Stimulated activated CD4-positive, alpha-beta T cell treated with anti-CD3 and anti-CD28 coated beads, TNF-alpha, amount 100 ng/mL, for 48 hours (primary cell): ENCODE measurements around the gene CIBAR2.

Experiments
- DNase-seq, 3 donors: peaks; one replicate each; pipeline ENCODE4 v3.0.0-alpha.2; 2020; ENCODE audit warnings: low read depth in 3 of 3

Gene CIBAR2

DNA sequence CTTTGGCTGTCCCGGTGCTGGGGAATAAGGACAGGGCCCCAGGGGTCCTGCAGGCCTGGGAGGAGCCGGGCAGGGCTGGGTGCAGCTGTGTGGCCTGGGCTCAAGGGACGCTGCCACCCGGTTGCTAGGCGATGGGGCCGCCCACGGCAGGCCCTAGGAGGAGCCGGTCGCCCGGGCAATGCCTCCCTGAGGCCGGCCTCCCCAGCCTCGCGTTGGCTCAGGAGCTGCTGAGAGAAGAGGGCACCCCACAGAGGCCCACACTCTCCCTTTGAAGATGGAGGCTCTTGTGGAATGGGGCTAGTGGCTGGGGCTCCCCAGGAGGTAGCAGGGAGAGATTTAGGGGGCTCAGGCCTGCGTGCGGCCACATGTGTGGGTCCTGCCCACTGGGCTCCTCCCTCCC lies at the start of gene CIBAR2:
TSS of gene CIBAR2 (minus strand) at position 109 of the 400 bp plus-strand sequence. CDS start 120 bp downstream, outside the sequence.
- DNase-seq = no peak

DNA sequence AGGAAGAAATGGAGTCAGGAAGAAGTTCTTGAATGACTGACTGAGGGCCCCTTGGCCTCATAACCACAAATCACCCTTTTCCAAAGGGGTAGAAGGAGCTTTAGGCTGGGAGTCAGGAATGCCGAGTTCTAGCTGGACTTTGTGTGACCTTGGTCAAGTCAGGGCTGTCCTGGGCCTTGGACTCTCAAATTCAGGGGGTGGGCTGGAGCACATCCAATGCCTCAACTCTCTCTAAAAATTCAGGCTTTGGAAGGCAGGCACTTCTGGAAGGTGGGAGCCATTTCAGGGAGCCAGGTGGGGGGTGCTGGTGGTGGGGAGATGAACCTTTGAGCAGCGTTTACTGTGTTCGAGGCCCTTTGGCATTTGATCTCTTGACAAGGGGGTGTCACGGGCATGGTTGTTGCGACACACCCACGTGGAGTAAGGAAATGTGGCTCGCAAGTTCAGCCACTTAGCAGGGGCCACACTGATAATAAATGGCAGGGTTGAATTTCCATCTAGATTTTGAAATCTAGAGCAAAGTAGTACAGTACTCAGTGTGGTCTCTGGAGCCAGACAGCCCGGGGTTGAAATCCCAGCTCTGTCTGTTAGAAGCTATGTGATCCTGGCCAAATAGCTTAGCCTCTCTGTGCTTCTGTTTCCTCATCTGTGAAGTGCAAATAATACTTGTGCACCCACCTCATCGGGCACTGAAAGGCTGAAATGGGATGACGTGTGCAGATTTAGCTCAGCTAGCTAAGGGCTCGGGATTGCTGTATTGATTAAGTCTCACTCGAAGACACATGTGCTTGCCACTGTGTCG lies 47.1 kb upstream of the CIBAR2 start:
- no peak for DNase-seq

DNA sequence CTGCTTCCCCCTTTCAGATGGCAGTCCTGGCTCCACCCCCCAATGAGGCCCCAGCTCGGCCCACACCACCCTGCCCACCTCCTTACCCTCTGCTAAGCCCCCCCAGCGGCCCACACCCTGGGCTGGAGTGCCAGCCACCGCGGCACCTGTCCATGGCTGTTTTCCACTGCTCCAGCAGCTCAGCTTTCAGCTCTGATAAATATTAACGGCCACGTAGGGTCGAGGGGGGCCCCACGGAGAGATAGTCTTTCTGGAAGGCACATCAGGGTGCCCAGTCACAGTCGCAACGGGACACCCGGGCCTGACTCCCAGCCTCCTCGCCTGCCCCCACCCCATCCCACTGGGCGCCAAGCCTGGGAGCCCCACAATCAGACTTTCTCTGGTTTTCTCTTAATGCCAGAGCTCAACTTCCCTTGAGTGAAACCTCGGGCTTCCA lies 46.5 kb upstream of the CIBAR2 start:
- no peak for DNase-seq

DNA sequence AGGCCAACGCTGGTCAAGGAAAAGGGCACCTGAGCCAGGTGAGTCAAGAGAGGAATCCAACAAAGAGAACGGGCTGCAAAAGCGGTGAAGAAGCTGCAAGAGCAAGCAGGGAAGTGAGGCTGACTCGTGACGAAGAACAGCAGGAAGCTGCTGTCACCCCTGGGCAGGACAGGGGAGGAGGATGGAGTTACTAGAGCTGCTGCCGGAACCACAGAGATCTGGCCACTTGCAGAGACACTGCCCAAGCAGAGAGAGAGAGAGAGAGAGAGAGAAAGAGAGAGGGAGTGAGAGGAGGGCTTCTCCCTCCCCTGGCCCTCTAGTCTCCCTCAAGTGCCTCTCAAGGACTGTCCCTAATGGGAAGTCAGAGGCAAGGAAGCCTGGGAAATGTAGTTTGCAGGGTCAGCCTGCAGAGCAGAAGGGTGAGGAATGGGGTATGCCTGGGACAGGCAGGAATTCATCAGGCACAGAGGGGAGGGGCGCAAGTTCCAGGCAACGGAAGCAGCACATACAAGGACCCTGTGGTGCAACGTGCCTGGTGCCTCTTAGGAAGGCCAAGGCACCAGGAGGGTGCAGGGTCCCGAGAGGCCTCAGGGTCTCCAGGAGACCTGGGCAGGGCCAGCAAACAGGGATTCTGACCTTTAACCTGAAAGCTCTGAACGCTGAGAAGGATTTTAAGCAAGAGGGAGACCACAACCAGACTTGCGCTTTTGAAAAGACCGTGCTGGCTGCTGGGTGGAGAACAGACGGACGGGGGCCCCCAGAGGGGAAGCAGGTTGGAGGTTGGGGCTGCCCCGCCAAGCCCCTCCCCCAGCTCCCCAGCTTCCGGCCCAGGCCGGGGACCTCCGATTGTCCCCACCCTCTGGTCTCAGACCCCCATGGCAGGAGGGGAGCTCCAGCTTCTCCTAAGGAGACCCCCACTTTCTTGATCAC lies 45.8 kb upstream of the CIBAR2 start:
- no peak for DNase-seq

DNA sequence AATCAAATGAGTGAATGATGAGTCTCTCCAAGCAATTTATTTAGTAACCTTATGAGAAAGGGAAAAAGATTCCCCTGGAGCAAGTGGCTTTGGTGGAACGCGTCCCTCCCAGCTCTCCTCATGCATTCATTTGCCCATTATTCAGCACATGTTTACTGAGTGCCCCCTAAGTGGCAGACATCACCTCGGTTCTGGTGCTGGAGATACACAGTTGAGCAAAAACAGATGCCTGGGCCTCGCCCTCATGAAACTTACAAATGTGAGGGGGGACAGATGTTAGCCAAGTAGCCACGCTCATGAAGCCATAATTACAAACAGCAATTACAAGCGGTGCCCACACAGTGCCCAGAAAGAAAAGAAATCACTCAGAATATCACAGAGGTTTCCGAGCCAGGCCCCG lies 45.1 kb upstream of the CIBAR2 start:
- DNase-seq = no peak

DNA sequence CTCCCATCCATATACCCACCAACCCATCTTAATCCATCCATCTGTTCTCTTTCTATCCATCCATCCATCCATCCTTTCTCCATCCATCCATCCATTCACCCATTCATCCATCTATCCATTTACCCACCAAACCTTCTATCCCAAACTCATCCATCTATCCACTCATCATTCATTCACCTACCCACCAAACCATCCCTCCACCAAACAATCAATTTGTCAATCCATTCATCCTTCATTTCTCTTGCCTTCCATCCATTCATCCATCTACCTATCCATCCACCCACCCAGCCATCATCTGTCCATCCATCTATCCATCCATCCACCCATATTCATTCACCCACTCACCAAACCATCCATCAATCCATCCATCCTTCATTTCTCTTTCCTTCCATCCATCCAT lies 44.6 kb upstream of the CIBAR2 start:
- DNase-seq = no peak

DNA sequence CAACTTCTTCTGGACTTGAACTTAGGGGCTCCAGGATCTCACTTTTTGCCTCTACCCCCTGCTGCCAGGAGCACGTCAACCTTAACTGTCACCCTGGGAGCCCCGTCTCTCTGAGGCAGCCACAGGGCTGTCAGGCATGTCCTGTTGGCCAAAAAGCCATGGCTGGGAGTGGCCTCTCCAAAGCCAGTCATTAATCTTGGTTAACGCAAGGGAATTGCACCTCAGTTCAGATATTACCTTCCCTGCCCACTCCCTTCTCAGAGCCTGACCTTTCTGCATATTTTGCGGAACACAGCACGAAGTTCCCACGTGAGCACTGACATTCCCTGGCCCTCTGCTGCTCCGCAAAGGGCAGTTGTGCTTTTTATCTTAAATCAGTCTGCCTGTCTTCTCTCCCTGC lies 44.2 kb upstream of the CIBAR2 start:
- DNase-seq = no peak

DNA sequence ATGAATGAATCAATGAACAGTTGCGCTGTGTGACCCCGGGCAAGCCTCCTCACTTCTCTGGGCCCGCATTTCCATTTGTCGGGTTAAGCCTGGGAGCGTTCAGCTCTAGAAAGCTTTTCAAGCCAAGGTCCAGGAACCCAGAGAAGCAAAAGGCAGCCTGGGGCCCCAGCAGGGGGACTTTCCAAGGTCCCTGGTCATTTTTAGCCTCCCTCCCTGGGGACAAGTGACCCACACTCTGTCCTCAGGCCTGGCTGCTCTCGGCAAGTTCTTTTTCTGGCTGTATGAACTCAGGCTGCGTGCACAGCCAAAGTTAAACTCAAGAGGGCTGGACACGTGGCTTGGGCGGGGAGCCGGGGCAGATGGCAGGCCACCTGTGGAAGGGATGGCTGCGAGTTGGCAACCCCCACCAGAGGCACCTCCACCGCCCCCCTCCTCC lies 41.4 kb upstream of the CIBAR2 start:
- no peak for DNase-seq

DNA sequence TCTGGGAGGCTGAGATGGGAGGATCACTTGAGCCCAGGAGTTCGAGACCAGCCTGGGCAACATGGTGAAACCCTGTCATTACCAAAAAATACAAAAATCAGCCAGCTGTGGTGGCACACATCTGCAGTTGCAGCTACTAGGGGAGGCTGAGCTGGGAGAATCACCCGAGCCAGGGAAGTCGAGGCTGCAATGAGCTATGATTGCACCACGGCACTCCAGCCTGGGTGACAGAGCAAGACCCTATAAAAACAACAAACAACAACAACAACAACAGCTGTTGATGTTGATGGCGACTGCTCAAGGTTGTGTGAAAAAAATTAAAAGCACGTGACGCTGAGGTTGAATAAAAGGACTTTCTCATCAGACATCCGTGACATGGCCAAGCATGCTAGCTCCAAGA lies 40.8 kb upstream of the CIBAR2 start:
- DNase-seq = no peak

DNA sequence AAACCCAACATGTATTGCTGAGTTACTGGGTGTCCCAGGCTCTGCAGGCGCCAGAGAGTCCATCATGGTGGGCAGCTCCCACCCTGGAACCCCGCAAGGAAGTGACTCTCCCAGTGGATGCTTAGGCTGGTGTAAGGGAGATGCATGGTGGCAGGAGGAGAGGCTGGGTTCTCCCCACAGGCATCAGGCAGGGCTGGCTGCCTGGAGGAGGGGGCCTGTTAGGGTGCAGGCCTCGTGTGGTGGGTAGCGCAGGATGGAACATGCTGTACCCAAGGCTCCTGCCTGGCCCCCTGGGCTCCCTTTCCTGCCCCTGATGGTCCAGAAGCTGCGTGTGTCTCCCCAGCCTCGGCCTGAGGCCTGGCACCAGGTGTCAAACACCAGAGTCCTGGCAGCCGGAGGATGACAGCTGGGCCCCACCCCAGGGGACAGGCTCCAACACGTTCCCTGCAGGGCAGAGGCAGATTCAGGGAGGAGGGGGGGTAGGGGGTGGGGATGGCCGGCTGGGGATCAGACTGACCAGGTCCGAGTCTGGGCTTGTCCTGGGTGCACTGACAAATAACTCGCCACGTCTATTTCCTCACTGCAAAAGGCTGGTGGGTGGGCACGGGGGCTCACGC lies 40.2 kb upstream of the CIBAR2 start:
- no peak for DNase-seq

DNA sequence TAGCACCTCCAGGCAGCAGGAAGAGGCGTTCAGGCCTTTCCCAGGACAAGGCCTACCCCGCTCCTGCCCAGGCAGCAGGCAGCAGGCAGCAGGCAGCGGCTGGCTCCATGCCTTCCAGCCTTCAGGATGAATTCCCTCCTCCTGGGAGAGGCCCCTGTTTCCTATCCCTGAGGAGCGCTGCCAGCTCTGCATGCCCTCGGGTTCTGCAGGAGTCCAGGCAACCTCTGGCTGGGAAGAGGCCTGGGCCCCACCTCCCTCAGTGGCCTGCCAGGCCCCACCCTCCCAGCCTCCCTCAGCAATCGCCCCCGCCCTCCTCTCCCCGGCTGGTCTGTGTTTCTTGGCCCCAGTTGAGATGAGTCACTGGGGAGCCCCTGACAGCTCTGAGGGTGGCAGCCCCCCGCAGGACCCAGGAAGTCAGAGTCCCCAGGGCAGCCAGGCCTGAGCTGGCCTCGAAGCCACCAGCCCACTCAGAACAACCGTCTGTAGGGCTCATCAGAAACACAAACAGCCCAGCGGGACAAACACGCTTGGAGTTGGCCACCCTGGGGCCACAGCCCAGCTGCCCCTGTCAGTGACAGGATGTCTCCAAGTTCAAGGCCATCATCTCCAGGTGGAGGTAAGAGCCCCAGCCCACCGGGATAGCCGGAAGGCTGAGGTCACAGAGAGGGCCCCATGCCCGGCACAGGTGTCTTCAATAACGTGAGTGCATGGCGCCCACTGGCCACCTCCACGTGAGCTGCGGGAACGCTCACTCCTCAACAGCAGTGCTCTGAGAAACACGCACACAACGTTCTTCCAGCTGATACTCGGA lies 39.5 kb upstream of the CIBAR2 start:
- DNase-seq = no peak

DNA sequence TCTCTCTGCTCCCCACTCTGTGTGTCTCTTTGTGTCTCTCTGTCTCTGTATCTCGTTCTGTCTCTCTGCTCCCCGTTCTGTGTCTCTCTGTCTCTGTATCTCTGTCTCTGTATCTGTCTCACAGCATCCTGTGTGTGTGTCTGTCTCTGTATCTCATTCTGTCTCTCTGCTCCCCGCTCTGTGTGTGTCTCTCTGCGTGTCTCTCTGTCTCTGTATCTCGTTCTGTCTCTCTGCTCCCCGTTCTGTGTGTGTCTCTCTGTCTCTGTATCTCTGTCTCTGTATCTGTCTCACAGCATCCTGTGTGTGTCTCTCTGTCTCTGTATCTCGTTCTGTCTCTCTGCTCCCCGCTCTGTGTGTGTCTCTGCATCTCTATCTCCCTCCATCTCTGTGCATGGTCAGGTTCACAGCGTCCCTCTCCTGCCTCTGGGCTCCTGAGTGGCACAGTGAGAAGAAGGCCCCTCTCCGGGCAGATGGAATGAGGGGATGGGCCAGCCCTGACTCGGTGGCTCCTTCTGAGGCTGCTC lies 38.9 kb upstream of the CIBAR2 start:
- no peak for DNase-seq

DNA sequence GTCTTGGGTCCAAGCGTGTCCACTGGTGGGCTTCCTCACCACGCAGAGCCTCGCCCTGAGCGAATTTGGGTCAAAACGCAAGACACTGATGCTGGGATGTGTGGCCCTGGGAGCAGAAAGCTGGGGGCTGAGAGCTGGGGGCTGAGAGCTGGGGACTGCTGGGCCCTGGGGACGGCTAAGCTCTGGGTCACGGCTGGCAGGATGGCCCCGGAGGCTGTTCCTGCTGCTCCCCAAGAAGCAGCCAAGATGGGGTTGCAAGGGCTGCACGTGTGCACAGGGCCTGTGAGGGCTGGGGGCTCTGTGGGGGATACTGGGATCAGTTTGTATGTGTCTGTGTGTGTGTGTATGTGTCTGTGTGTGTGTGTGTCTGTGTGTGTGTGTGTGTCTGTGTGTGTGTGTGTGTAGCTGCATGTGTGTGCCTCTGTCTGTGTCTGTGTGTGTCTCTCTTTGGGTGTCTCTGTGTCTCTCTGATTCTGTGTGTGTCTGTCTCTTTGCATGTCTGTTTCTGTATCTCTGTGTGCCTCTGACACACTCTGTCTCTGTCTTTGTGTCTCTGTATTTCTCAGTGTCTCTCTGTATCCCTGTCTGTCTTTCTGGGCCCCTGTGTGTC lies 38.2 kb upstream of the CIBAR2 start:
- no peak for DNase-seq

DNA sequence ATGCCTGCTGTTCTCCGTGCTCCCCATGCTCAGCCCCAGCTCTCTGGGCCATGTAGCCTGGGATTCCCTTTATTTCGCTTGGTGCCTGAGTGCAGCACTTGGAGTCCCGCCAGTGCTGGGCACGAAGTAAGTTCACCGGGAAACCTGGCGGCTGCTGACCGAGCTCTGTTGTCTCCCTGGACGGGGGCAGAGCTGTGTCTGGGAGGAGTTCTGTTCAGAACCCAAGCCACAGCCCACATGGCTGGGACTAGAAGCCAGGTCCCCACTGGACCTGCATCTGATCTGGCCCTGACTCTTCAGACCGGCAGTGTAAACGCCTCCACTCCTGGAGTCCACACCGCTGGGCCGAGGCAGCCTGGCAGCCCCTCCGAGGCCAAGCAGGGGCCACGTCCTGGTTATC lies 37.5 kb upstream of the CIBAR2 start:
- DNase-seq = no peak

DNA sequence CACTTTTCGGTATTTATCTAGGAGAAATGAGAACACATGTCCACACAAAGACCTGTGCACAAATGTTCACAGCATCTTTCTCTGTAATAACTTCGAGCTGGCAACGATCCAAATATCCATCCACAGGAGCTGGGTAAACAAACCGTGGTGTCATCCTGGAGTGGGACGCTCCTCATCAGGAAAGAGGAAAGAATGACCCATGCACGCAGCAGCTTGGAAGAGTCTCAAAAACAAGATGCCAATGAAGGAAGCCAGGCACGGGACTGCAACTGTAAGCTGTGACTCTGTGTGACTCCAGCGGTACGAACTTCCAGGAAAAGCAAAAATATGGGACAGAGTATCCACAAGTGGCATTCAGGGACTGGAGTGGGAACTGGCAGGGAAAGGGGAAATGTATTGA lies 36.7 kb upstream of the CIBAR2 start:
- no peak for DNase-seq

DNA sequence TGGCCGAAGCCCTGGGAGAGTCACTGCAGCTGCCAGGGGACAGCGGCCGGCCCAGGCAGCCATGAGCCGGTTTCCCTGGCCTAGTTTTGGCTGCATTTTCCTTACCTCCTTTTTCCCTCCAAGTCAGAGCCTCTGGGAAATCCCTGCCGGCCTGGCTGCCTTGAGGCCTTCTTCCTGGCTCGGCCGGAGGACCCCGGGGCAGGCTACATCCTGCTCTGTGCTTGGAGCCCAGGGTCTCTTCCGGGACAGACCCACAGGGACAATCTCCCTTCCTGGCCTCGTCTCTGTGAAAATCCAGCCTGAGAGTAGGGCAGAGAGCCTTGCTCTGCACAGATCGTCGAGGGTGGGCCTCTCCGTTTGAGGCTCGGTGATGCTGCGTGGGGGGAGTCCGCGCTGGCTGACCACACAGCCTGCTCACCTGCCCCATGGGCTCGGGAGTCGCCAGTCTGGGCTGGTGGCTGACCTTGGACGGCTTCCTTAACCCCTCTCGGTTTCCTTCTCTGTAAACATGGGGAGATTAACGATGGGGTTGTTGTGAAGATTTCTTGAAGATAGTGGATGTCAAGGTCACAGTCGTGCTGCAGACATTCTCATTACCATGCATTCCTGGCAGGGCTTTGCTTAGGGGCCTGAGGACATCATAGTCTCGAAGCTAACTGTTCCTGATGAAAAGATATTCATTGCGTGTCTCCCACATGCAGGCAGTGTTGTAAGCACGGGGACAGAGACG lies 34.8 kb upstream of the CIBAR2 start:
- no peak for DNase-seq

DNA sequence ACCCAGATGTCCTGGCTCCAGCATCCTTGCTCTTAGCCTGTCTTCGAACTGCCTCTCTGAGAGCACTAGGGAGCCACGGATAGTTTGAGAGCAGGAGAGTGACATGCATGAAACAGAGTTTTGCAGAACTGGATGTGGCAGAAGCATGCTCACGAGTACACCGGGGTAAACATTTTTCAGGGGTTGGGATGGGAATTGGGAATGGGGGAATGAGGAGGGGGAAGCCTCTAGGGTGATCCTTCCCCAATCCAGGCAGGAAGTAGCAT lies 34.2 kb upstream of the CIBAR2 start:
- DNase-seq = no peak

DNA sequence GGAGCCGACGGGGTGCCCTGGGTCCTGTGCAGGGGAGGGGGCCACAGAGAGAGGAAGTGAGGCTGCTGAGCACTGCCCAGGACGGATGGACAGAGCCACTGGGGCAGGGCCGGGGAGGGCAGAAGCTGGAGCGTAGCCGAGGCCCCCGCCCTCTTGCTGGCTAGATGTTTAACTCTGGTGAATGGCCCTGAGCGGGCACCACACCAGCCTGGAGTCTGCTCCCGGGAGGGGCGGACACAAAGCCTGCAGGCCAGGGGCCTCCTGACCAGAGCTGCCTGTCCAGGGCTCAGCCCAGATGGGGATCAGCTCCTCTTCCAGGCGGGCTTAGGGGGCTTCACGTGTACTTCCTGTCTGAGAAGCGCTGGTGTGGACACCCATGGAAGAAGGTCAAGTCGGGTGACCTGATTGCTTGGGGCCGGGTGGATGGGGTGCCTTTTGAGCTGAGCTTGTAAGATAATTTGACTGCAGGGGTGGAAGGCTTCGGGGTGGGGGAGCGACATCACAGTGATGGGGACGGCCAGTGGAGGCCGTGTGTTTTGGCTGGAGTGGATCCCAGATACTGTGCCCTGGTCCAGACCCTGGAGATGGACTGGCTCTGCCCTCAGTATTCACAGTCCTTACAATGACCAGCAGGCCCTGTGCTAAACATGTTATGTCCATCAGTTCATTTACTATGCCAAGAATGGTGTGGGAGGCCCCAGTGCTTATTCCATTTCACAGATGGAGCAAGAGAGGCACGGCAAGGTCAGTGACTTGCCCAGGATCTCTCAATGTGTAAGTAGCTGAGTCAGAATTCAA lies 33.7 kb upstream of the CIBAR2 start:
- DNase-seq = no peak

DNA sequence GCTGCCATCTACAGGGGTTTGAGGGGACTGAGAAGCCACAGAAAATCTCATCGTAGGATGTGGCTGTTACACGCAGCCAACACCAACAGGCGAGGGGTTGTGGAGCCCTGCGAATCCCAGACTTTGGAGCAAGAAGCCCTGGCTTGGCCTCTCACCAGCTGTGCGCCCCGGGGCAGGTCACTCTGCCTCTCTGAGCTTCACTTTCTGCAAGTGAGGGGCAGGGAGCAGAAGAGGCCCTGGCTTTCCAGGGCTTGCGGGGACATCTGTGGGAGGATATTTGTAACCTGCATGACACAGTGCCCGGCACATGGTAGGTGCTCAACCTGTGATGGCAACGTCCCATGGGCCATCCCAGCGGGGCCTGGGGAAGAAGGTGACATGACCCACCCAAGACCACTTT lies 32.9 kb upstream of the CIBAR2 start:
- no peak for DNase-seq
